Heart left ventricle (tissue), 16 donors: Measurements from ENCODE around the gene GAPDH. TPM values are rescaled to one million over a fixed set of nuclear protein-coding genes. Genes with fewer than 3 reads are reported as not detected.
"Not testable (repeated sequence)": the region's sequence is repeated elsewhere in the genome, so short reads cannot be mapped to it uniquely, and the experiment has no call there.

Experiments used
- ATAC-seq, 4 donors: fragments of 200-7000 bp; cut with Tn5 transposase; one replicate each; pipeline ENCODE4 v1.9.1; 2020 to 2022; ENCODE audit warnings: moderate library complexity in 4 of 4, mild to moderate bottlenecking in 3 of 4, moderate number of reproducible peaks in 1 of 4
- DNase-seq, 5 donors: peaks; one replicate each; pipeline ENCODE4 v3.0.0-alpha.2; 2020
- H3K27ac ChIP-seq, 12 donors: fragments of 200-600 bp; sonication (generic) in 4 of 12; one replicate each; pipeline versions ENCODE4 v1.5.0 to v1.8.0; 2016 to 2022; ENCODE audit warnings: mild to moderate bottlenecking in 2 of 12
- H3K27me3 ChIP-seq, 9 donors: fragments of 200-600 bp; sonication (generic) in 2 of 9; one replicate each; pipeline versions ENCODE4 v1.5.1 to v1.8.0; 2016 to 2022; ENCODE audit warnings: mild to moderate bottlenecking in 3 of 9
- H3K36me3 ChIP-seq, 9 donors: fragments of 200-600 bp; sonication (generic) in 2 of 9; one replicate each; pipeline versions ENCODE4 v1.5.0 to v1.8.0; 2018 to 2022; ENCODE audit warnings: mild to moderate bottlenecking in 2 of 9
- H3K4me1 ChIP-seq, 12 donors: fragments of 200-600 bp; sonication (generic) in 4 of 12; one replicate each; pipeline versions ENCODE4 v1.5.0 to v1.8.0; 2016 to 2022; ENCODE audit warnings: mild to moderate bottlenecking in 3 of 12
- H3K4me3 ChIP-seq, 12 donors: fragments of 200-600 bp; sonication (generic) in 4 of 12; one replicate each; pipeline versions ENCODE4 v1.5.0 to v1.8.0; 2017 to 2022; ENCODE audit warnings: mild to moderate bottlenecking in 9 of 12, moderate library complexity in 4 of 12
- H3K9me3 ChIP-seq, 12 donors: fragments of 200-600 bp; sonication (generic) in 4 of 12; one replicate each; pipeline versions ENCODE4 v1.5.0 to v1.8.0; 2016 to 2022; ENCODE audit warnings: mild to moderate bottlenecking in 1 of 12
- POLR2A ChIP-seq, 2 donors: fragments of 450-650 bp; IDR thresholded peaks; one replicate each; pipeline ENCODE4 v1.6.1; 2017; ENCODE audit warnings: antibody characterized with exemption in 2 of 2, mild to moderate bottlenecking in 2 of 2, moderate library complexity in 2 of 2
- WGBS, 4 donors: extraction: QIAGEN DNeasy Blood & Tissue Kit in 2 of 4; methylation state at CpG; one replicate each; pipeline versions ENCODE4 v1.1.5 to v1.1.7; 2013 to 2018; 5-methylcytosine and 5-hydroxymethylcytosine counted together
- intact Hi-C, 10 donors: fragments of 100-400 bp; cut with DNase I; formaldehyde crosslinking; loops; one replicate each; pipeline versions ENCODE4 v1.11.1 to v1.14.2; 2022
- polyA plus RNA-seq, 2 donors: library from polyadenylated mRNA; stranded (reverse); fragments of 200-250 nt; gene quantifications; one replicate each; pipeline ENCODE4 v1.2.3, GENCODE V29; 2013
- total RNA-seq, 9 donors: library from RNA; depleted of rRNA in 2 of 9; stranded (reverse); fragments of >200 nt in 2 of 9; fragmentation: NEBNext Ultra II Directional in 3 of 9; extraction: Animal tissue kit (Norgen Biotek cat#: 25700) in 3 of 9; gene quantifications; one replicate each; pipeline versions ENCODE4 v1.1.0 to v1.2.4, GENCODE V29; 2016 to 2023
- TF ChIP-seq, protein P1 (sequence below), 12 donors: fragments of 200-600 bp; sonication (generic) in 4 of 12; IDR thresholded peaks; one replicate each; pipeline versions ENCODE4 v1.5.0 to v1.8.0; 2018 to 2022; ENCODE audit warnings: antibody characterized with exemption in 12 of 12, mild to moderate bottlenecking in 5 of 12
- donor health status: ischemic (EF 13 %, LVEDD 7.1; RV severe dilation, severe dysfunction).
- donor health status: healthy with polysubstance abuse.
- donor health status: DM: no; HTN: yes; CAD: no.
- donor health status: DM: no; HTN: no; CAD: no.
- donor health status: ischemic (EF 25% LVEDD 6.9; RV normal size, moderate dysfunction).
- donor health status: ischemic (EF 25% LVEDD 5.7; RV mildly dilated, moderate dysfunction).
- donor health status: healthy.
- donor health status: DM: yes; HTN: yes; CAD: no.
- donor health status: ischemic (EF 35%, LVEDD 5.7; RV mildly dilated, moderate dysfunction).
- donor health status: nonischemic (EF 11% LVEDD 7.7; RV severe dilation, severe dysfunction).
- donor health status: DM: yes; HTN: yes; CAD: no.
- donor health status: PGD.
- donor health status: ischemic (EF 29% LVEDD 5.4; RV normal size, mild dysfunction).
- donor health status: nonischemic (EF 23%, LVEDD 6.1; RV moderate dilation, normal function).

GAPDH gene
- total and polyA plus RNA-seq, 11 donors: 3,379 to 7,430 (median 4,887) TPM

DNA sequence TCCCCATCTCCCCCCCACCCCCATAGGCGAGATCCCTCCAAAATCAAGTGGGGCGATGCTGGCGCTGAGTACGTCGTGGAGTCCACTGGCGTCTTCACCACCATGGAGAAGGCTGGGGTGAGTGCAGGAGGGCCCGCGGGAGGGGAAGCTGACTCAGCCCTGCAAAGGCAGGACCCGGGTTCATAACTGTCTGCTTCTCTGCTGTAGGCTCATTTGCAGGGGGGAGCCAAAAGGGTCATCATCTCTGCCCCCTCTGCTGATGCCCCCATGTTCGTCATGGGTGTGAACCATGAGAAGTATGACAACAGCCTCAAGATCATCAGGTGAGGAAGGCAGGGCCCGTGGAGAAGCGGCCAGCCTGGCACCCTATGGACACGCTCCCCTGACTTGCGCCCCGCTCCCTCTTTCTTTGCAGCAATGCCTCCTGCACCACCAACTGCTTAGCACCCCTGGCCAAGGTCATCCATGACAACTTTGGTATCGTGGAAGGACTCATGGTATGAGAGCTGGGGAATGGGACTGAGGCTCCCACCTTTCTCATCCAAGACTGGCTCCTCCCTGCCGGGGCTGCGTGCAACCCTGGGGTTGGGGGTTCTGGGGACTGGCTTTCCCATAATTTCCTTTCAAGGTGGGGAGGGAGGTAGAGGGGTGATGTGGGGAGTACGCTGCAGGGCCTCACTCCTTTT, 2.7 kb downstream of the GAPDH start:
- no peak for ATAC-seq
- WGBS, 4 donors: 52 to 63% (median 62%) methylated on average over 18 to 19 of the region's 19 CpGs
- Histone ChIP-seq H3K27me3 (no peaks in the 10 kb centered on the region), H3K9me3 (no peaks in the 10 kb centered on the region), H3K4me1 (peaks cover 3 to 76% (median 63%) of the 10 kb centered on the region in 12 donors), H3K27ac (peak overlapping the region in 11 of 12 donors; percentile 44 to 100 (median 94)), H3K36me3 (peaks cover 0 to 59% (median 45%) of the 10 kb centered on the region in 9 donors), H3K4me3 (peak overlapping the region in 6 of 12 donors; percentile 78 to 100 (median 99))
- TF ChIP-seq POLR2A (IDR thresholded peaks at IDR 0.05): no peak
- TF ChIP-seq, protein P1, sequence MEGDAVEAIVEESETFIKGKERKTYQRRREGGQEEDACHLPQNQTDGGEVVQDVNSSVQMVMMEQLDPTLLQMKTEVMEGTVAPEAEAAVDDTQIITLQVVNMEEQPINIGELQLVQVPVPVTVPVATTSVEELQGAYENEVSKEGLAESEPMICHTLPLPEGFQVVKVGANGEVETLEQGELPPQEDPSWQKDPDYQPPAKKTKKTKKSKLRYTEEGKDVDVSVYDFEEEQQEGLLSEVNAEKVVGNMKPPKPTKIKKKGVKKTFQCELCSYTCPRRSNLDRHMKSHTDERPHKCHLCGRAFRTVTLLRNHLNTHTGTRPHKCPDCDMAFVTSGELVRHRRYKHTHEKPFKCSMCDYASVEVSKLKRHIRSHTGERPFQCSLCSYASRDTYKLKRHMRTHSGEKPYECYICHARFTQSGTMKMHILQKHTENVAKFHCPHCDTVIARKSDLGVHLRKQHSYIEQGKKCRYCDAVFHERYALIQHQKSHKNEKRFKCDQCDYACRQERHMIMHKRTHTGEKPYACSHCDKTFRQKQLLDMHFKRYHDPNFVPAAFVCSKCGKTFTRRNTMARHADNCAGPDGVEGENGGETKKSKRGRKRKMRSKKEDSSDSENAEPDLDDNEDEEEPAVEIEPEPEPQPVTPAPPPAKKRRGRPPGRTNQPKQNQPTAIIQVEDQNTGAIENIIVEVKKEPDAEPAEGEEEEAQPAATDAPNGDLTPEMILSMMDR (IDR thresholded peaks at IDR 0.05): no peak
- intact Hi-C loops: loop anchor here (1.0 to 10.0 kb wide), 8 partner anchors 65 to 202 kb away; partner anchors contain the start of gene VAMP1 (in 2 of the 10)
- DNase-seq: no peak

DNA sequence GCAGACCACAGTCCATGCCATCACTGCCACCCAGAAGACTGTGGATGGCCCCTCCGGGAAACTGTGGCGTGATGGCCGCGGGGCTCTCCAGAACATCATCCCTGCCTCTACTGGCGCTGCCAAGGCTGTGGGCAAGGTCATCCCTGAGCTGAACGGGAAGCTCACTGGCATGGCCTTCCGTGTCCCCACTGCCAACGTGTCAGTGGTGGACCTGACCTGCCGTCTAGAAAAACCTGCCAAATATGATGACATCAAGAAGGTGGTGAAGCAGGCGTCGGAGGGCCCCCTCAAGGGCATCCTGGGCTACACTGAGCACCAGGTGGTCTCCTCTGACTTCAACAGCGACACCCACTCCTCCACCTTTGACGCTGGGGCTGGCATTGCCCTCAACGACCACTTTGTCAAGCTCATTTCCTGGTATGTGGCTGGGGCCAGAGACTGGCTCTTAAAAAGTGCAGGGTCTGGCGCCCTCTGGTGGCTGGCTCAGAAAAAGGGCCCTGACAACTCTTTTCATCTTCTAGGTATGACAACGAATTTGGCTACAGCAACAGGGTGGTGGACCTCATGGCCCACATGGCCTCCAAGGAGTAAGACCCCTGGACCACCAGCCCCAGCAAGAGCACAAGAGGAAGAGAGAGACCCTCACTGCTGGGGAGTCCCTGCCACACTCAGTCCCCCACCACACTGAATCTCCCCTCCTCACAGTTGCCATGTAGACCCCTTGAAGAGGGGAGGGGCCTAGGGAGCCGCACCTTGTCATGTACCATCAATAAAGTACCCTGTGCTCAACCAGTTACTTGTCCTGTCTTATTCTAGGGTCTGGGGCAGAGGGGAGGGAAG, 3.5 kb downstream of the GAPDH start:
- not testable (repeated sequence) for ATAC-seq, H3K9me3 ChIP-seq, H3K27me3 ChIP-seq
- Histone ChIP-seq H3K4me3 (peak overlapping the region in 2 of 12 donors; percentile 91 to 100), H3K27ac (peak overlapping the region in 11 of 12 donors; percentile 44 to 100 (median 94)), H3K36me3 (peaks cover 0 to 64% (median 49%) of the 10 kb centered on the region in 9 donors), H3K4me1 (peaks cover 3 to 76% (median 56%) of the 10 kb centered on the region in 12 donors)
- intact Hi-C loops: loop anchor here (2.0 to 10.0 kb wide), 7 partner anchors 65 to 203 kb away; partner anchors contain the start of gene VAMP1 (in 2 of the 10)
- peak; percentile 76 to 88 (median 80) for DNase-seq
- TF ChIP-seq, protein P1 (IDR thresholded peaks at IDR 0.05): peak; percentile 82 to 95 (median 87)
- 25 to 47% (median 26%) methylated on average over 8 to 17 of the region's 17 CpGs for WGBS, 4 donors

DNA sequence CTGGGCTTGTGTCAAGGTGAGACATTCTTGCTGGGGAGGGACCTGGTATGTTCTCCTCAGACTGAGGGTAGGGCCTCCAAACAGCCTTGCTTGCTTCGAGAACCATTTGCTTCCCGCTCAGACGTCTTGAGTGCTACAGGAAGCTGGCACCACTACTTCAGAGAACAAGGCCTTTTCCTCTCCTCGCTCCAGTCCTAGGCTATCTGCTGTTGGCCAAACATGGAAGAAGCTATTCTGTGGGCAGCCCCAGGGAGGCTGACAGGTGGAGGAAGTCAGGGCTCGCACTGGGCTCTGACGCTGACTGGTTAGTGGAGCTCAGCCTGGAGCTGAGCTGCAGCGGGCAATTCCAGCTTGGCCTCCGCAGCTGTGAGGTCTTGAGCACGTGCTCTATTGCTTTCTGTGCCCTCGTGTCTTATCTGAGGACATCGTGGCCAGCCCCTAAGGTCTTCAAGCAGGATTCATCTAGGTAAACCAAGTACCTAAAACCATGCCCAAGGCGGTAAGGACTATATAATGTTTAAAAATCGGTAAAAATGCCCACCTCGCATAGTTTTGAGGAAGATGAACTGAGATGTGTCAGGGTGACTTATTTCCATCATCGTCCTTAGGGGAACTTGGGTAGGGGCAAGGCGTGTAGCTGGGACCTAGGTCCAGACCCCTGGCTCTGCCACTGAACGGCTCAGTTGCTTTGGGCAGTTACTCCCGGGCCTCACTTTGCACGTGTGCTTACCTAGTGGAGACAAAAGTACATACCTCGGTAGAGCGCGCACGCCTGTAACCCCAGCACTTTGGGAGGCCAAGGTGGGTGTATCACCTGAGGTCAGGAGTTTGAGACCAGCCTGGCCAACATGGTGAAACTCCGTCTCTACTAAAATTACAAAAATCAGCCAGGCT, 4.3 kb downstream of the GAPDH start:
- intact Hi-C loops: loop anchor here (5.0 to 10.0 kb wide), 6 partner anchors 66 to 204 kb away; partner anchors contain the start of gene VAMP1 (in 2 of the 10)
- TF ChIP-seq, protein P1 (IDR thresholded peaks at IDR 0.05): no peak
- ATAC-seq: no peak
- Histone ChIP-seq H3K4me1 (peaks cover 3 to 71% (median 50%) of the 10 kb centered on the region in 12 donors), H3K36me3 (peaks cover 0 to 71% (median 57%) of the 10 kb centered on the region in 9 donors), H3K4me3 (no peak overlapping the region), H3K27me3 (no peaks in the 10 kb centered on the region), H3K9me3 (no peaks in the 10 kb centered on the region), H3K27ac (peak overlapping the region in 11 of 12 donors; percentile 4 to 98 (median 58))
- WGBS, 4 donors: 62 to 68% (median 63%) methylated on average over 23 to 24 of the region's 24 CpGs
- no peak for DNase-seq
